Erythroblast (primary cell): ENCODE results near the gene RPL13A.

Experiments
- GATA1 ChIP-seq: IDR thresholded peaks from 2 replicates; pipeline ENCODE4 v1.6.1; 2011; ENCODE audit warnings: low read depth, mild to moderate bottlenecking, control low read depth, low read length, moderate library complexity
- POLR2A ChIP-seq: IDR thresholded peaks from 2 replicates; pipeline ENCODE4 v1.6.1; 2011; ENCODE audit warnings: mild to moderate bottlenecking, low read length

- TF ChIP-seq POLR2A (no peak), GATA1 (no peak)
Observed at GRCh38 chr19:49441960-49442350, 45.5 kb upstream of the RPL13A start.
